ENCODE data around the gene MBOAT1. TPM values are rescaled to one million over a fixed set of nuclear protein-coding genes. Genes with fewer than 3 reads are reported as not detected.

The MBOAT1 gene
- total RNA-seq, 1 donor from 2014 or later, result 8.5 TPM

DNA sequence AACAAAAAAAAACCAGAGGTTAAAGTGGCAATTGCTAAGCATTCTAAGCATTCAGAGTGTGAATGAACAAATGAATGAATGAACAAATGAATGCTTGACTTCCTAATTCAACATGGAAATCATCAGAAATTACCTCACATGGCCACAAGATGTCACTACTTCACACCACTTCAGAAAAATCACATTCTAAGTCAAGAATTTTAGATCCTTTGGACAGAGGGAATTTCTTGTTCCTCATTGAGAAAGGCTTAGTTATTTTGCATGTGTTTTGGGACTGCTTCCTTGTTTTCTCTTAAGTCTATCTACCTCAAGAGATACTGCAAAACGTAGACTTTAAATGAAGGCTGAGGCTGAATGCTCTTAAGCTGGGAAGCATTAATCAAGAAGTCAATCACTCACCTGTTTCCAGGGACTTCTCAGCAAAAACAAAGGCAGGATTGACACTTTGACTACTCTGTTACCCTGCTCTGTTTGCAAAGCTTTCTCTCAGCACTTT, 120.2 kb downstream of the MBOAT1 start:
- H3K4me1 ChIP-seq, result no peaks in the 10 kb centered on the region
- no peak overlapping the region for H3K4me3 ChIP-seq
- no peaks in the 10 kb centered on the region for H3K9me3 ChIP-seq
- H3K27me3 ChIP-seq, result no peaks in the 10 kb centered on the region
- ATAC-seq (peak; percentile 75), DNase-seq (no peak)
- no peak overlapping the region for H3K27ac ChIP-seq
- no peaks in the 10 kb centered on the region for H3K36me3 ChIP-seq
- intact Hi-C loops (cut with DNase I), result no loop called here
- TF ChIP-seq, protein P1, sequence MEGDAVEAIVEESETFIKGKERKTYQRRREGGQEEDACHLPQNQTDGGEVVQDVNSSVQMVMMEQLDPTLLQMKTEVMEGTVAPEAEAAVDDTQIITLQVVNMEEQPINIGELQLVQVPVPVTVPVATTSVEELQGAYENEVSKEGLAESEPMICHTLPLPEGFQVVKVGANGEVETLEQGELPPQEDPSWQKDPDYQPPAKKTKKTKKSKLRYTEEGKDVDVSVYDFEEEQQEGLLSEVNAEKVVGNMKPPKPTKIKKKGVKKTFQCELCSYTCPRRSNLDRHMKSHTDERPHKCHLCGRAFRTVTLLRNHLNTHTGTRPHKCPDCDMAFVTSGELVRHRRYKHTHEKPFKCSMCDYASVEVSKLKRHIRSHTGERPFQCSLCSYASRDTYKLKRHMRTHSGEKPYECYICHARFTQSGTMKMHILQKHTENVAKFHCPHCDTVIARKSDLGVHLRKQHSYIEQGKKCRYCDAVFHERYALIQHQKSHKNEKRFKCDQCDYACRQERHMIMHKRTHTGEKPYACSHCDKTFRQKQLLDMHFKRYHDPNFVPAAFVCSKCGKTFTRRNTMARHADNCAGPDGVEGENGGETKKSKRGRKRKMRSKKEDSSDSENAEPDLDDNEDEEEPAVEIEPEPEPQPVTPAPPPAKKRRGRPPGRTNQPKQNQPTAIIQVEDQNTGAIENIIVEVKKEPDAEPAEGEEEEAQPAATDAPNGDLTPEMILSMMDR (IDR thresholded peaks at IDR 0.05), result peak; percentile 67

DNA sequence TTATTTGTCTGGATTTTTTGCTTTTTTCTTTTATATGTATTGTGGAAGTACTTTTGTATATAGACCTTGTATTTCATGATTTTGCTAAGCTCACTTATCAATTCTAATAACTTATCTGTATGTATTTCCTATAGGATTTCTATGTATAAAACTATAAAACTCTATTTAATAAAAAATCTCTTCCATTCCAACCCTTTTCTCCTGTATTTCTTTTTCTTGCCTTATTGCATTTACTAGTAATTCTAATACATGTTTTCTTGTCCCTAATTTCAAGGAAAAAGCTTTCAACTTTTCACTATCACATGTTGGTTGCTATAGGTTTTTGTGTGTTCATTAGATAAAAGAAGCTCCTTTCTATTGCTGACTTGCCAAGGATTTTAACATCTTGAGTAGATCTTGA, 125.3 kb downstream of the MBOAT1 start:
- intact Hi-C loops (cut with DNase I), result no loop called here
- no peaks in the 10 kb centered on the region for H3K9me3 ChIP-seq
- DNase-seq, result no peak
- H3K36me3 ChIP-seq, result no peaks in the 10 kb centered on the region
- no peaks in the 10 kb centered on the region for H3K27me3 ChIP-seq
- no peaks in the 10 kb centered on the region for H3K4me1 ChIP-seq
- H3K27ac ChIP-seq, result no peak overlapping the region
- TF ChIP-seq, protein P1 (IDR thresholded peaks at IDR 0.05), result no peak
- H3K4me3 ChIP-seq, result no peak overlapping the region
- no peak for ATAC-seq

DNA sequence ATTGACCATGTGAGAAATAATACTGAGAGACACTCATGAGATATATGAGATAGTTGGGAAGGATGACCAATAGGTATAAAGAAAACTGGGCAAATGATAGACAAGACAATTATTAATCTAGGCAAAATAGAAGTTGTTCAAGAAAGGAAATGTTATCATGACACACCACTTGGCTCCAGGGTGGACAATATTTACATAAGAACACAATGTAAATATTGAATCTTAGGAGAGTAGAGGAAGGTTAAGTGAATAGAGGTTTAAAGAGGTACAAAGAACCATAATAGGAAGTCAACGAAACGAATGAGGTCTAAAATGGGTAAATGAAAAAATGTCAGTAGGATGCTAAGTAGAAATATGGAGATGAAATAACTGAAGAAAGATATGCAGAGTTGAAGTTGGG, 126.5 kb downstream of the MBOAT1 start:
- H3K4me3 ChIP-seq, result no peak overlapping the region
- no peak overlapping the region for H3K27ac ChIP-seq
- TF ChIP-seq, protein P1 (IDR thresholded peaks at IDR 0.05), result no peak
- DNase-seq (no peak), ATAC-seq (no peak)
- intact Hi-C loops (cut with DNase I), result no loop called here
- no peaks in the 10 kb centered on the region for H3K36me3 ChIP-seq
- no peaks in the 10 kb centered on the region for H3K9me3 ChIP-seq
- no peaks in the 10 kb centered on the region for H3K4me1 ChIP-seq
- H3K27me3 ChIP-seq, result no peaks in the 10 kb centered on the region

DNA sequence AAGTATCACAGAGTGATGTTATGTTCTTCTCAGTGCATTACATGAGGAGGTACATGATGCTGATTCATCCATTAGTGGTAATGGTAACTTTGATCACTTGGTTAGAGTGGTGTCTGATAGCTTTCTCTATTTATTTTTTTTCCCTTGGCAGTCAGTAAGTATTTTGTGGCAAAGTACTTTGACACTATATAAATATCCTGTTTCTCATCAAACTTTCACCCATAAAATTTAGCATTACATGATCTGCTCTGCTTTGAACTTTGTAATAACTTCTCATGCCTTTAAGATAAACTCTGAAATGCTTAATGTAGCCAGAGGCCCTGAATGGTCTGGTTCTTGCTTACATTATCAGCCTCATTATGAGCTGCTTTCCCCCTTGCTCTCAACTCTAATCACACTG, 127.9 kb downstream of the MBOAT1 start:
- no peaks in the 10 kb centered on the region for H3K4me1 ChIP-seq
- no peaks in the 10 kb centered on the region for H3K27me3 ChIP-seq
- H3K36me3 ChIP-seq, result no peaks in the 10 kb centered on the region
- intact Hi-C loops (cut with DNase I), result no loop called here
- H3K27ac ChIP-seq, result no peak overlapping the region
- H3K4me3 ChIP-seq, result no peak overlapping the region
- H3K9me3 ChIP-seq, result no peaks in the 10 kb centered on the region
- DNase-seq (no peak), ATAC-seq (no peak)
- TF ChIP-seq, protein P1 (IDR thresholded peaks at IDR 0.05), result no peak

DNA sequence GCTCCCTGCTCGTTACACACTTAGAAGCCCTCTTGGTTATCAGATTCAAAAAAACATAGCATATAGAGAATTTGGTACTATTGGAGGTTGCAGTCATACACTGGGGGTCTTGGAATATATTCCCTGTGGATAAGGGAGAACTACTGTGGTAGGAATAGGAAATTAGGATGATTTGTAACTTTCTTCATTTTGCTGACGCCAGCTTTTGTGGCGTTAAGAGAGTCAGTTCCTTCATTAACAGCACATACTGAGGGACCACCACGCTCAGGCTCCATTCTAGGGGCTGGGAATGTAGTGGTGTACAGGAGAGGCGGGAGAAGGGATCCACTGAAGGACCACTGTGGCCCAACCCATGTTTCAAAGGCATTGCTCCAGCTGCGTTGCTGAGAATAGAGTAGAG, 140.3 kb downstream of the MBOAT1 start:
- no peak overlapping the region for H3K27ac ChIP-seq
- no peaks in the 10 kb centered on the region for H3K4me1 ChIP-seq
- peaks cover 5% of the 10 kb centered on the region for H3K9me3 ChIP-seq
- intact Hi-C loops (cut with DNase I), result no loop called here
- TF ChIP-seq, protein P1 (IDR thresholded peaks at IDR 0.05), result no peak
- H3K36me3 ChIP-seq, result no peaks in the 10 kb centered on the region
- no peak overlapping the region for H3K4me3 ChIP-seq
- ATAC-seq (no peak), DNase-seq (no peak)
- H3K27me3 ChIP-seq, result no peaks in the 10 kb centered on the region

DNA sequence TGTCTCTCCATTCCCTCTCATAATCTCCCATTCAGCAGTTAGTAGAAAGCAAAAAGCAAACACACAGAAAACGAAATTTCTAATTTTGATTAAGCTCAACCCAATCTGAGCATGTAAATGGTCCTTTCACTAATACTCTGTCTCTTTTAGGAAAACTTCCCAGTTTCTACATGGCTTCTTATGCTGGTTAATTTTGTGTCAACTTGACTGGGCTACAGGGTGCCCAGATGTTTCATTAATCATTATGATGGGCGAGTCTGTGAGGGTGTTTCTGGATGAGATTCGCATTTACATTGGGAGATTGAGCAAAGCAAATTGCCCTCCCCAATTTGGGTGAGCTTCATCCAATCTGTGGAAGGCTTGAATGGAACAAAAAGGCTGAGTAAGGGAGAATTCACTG, 142.2 kb downstream of the MBOAT1 start:
- intact Hi-C loops (cut with DNase I), result no loop called here
- Histone ChIP-seq H3K4me1 (no peaks in the 10 kb centered on the region), H3K4me3 (no peak overlapping the region), H3K27ac (no peak overlapping the region), H3K27me3 (no peaks in the 10 kb centered on the region), H3K9me3 (peaks cover 5% of the 10 kb centered on the region), H3K36me3 (no peaks in the 10 kb centered on the region)
- no peak for DNase-seq
- ATAC-seq, result no peak
- TF ChIP-seq, protein P1 (IDR thresholded peaks at IDR 0.05), result no peak
